Loucy (cell line): Measurements from ENCODE around the gene NDUFB5.

Source experiments
- EZH2phosphoT487 ChIP-seq: fragments of 200-600 bp; IDR thresholded peaks from 2 replicates; pipeline ENCODE4 v1.6.1; 2018; ENCODE audit warnings: antibody characterized with exemption, mild to moderate bottlenecking, moderate library complexity, borderline replicate concordance
- TF ChIP-seq, protein P1 (sequence below): fragments of 200-600 bp; sonication (generic); conservative IDR thresholded peaks from 2 replicates; pipeline ENCODE4 v1.5.1; 2014; ENCODE audit warnings: mild to moderate bottlenecking, antibody characterized with exemption, low read length

DNA sequence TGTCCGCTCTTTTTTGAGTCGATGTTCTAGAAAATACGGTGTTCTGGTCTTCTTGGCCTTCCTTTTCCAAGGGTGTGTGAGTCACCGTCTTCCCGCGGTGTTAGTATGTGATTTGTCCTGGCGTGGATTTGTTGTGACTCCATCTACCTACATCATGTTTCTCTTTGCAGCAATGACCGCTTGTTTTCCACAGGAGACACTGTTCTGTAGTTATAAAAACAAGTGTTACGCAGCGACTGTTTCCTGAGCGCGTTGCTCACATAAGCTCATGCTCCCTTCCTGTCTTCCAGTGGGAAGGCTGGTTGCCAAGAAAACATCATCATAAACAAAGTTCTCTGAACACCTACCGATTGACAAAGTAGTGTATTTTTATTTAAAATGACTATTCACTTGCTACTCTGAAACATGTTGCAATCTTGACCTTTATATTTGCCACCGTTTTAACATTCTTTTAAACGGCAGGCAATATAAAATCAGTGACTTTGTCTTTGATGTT lies 67.2 kb downstream of the NDUFB5 start:
- TF ChIP-seq, protein P1, sequence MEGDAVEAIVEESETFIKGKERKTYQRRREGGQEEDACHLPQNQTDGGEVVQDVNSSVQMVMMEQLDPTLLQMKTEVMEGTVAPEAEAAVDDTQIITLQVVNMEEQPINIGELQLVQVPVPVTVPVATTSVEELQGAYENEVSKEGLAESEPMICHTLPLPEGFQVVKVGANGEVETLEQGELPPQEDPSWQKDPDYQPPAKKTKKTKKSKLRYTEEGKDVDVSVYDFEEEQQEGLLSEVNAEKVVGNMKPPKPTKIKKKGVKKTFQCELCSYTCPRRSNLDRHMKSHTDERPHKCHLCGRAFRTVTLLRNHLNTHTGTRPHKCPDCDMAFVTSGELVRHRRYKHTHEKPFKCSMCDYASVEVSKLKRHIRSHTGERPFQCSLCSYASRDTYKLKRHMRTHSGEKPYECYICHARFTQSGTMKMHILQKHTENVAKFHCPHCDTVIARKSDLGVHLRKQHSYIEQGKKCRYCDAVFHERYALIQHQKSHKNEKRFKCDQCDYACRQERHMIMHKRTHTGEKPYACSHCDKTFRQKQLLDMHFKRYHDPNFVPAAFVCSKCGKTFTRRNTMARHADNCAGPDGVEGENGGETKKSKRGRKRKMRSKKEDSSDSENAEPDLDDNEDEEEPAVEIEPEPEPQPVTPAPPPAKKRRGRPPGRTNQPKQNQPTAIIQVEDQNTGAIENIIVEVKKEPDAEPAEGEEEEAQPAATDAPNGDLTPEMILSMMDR: no peak
- no peak for TF ChIP-seq EZH2phosphoT487
